ENCODE measurements around the gene HIVEP1. TPM values are rescaled to one million over a fixed set of nuclear protein-coding genes. Genes with fewer than 3 reads are reported as not detected.

HIVEP1 gene
- total and polyA plus RNA-seq, 4 donors, result 2.7 to 27.2 (median 6.2) TPM

GRCh38 chr6:12088531-12088930 is 76.4 kb downstream of the HIVEP1 start:
- DNase-seq (ENCODE audit: low spot score), result no peak
- no peak for TF ChIP-seq NR2F2 (IDR thresholded peaks at IDR 0.05)
- TF ChIP-seq TAF1 (conservative IDR thresholded peaks at IDR 0.05), result no peak
- no peak for TF ChIP-seq RXRA (IDR thresholded peaks at IDR 0.05)
- no peak for TF ChIP-seq YY1 (IDR thresholded peaks at IDR 0.05)
- no peak for TF ChIP-seq EGR1 (IDR thresholded peaks at IDR 0.05; ENCODE audit: low read depth in 2 of 2)
- TF ChIP-seq ATF3 (IDR thresholded peaks at IDR 0.05), result no peak
- Histone ChIP-seq H3K9me3 (ENCODE audit: control insufficient read depth in 4 of 4, low read length in 3 of 4) (no peaks in the 10 kb centered on the region), H3K4me3 (ENCODE audit: low read depth in 1 of 3, low read length in 3 of 3) (no peak overlapping the region), H3K9ac (ENCODE audit: low read depth in 1 of 2, low read length in 2 of 2) (no peak overlapping the region), H3K4me1 (ENCODE audit: control insufficient read depth in 4 of 4, insufficient read depth in 4 of 4, low read length in 3 of 4) (peaks cover 0 to 16% (median 1%) of the 10 kb centered on the region in 4 donors), H3K36me3 (ENCODE audit: control insufficient read depth in 4 of 4, insufficient read depth in 3 of 4, low read depth in 1 of 4, low read length in 3 of 4) (peaks cover 0 to 7% (median 0%) of the 10 kb centered on the region in 4 donors), H3K27me3 (ENCODE audit: control insufficient read depth in 4 of 4, insufficient read depth in 4 of 4, low read length in 3 of 4) (no peaks in the 10 kb centered on the region), H3K27ac (ENCODE audit: low read depth in 1 of 2, low read length in 2 of 2) (no peak overlapping the region)
- WGBS, result 94% methylated on average over 1 of the region's 1 CpG

- H3K4me3 ChIP-seq (ENCODE audit: low read depth in 1 of 3, low read length in 3 of 3), result no peak overlapping the region
- no peak for TF ChIP-seq MAX (IDR thresholded peaks at IDR 0.05)
- no peak for TF ChIP-seq YY1 (IDR thresholded peaks at IDR 0.05)
- no peak for TF ChIP-seq REST (IDR thresholded peaks at IDR 0.05)
- no peak for TF ChIP-seq GABPA (IDR thresholded peaks at IDR 0.05 in 1 of 2, conservative IDR thresholded peaks at IDR 0.05 in 1 of 2)
- no peak for TF ChIP-seq NR2F2 (IDR thresholded peaks at IDR 0.05)
- no peak for TF ChIP-seq CTCF (IDR thresholded peaks at IDR 0.05; ENCODE audit: low read depth, low read length, missing input control)
- TF ChIP-seq FOXA2 (IDR thresholded peaks at IDR 0.05), result no peak
- TF ChIP-seq HNF4G (IDR thresholded peaks at IDR 0.05), result no peak
- TF ChIP-seq SP1 (IDR thresholded peaks at IDR 0.05), result no peak
- no peak for TF ChIP-seq ZBTB33 (IDR thresholded peaks at IDR 0.05)
- no peak for TF ChIP-seq RXRA (IDR thresholded peaks at IDR 0.05)
- no peak for TF ChIP-seq JUND (IDR thresholded peaks at IDR 0.05)
- TF ChIP-seq HNF4A (conservative IDR thresholded peaks at IDR 0.05), result no peak
- TF ChIP-seq ATF3 (IDR thresholded peaks at IDR 0.05), result no peak
- TF ChIP-seq EGR1 (IDR thresholded peaks at IDR 0.05; ENCODE audit: low read depth in 2 of 2), result no peak
- no peak for DNase-seq (ENCODE audit: low spot score)
- peaks cover 0 to 7% (median 0%) of the 10 kb centered on the region in 4 donors for H3K36me3 ChIP-seq (ENCODE audit: control insufficient read depth in 4 of 4, insufficient read depth in 3 of 4, low read depth in 1 of 4, low read length in 3 of 4)
- no peak overlapping the region for H3K9ac ChIP-seq (ENCODE audit: low read depth in 1 of 2, low read length in 2 of 2)
- H3K27me3 ChIP-seq (ENCODE audit: control insufficient read depth in 4 of 4, insufficient read depth in 4 of 4, low read length in 3 of 4), result no peaks in the 10 kb centered on the region
- peaks cover 0 to 18% (median 1%) of the 10 kb centered on the region in 4 donors for H3K4me1 ChIP-seq (ENCODE audit: control insufficient read depth in 4 of 4, insufficient read depth in 4 of 4, low read length in 3 of 4)
- H3K9me3 ChIP-seq (ENCODE audit: control insufficient read depth in 4 of 4, low read length in 3 of 4), result no peaks in the 10 kb centered on the region
- no peak overlapping the region for H3K27ac ChIP-seq (ENCODE audit: low read depth in 1 of 2, low read length in 2 of 2)
Measured at GRCh38 chr6:12090714-12091113, 78.6 kb downstream of the HIVEP1 start.
